Chondrocyte (in vitro differentiated cells): Measurements from ENCODE around the gene SMARCAL1. TPM values are rescaled to one million over a fixed set of nuclear protein-coding genes. Genes with fewer than 3 reads are reported as not detected.

Source experiments
- DNase-seq: peaks from one replicate; pipeline ENCODE4 v3.0.0; 2021; ENCODE audit warnings: mixed read lengths, low spot score
- H3K27ac Mint-ChIP-seq: one replicate; pipeline ENCODE4 v1.8.0; 2021; ENCODE audit warnings: mild to moderate bottlenecking, moderate library complexity, mixed read lengths; ENCODE audit not compliant: unreplicated experiment
- H3K27me3 Mint-ChIP-seq: 2 replicates; pipeline ENCODE4 v1.8.0; 2021; ENCODE audit warnings: low read depth, mixed read lengths
- H3K36me3 Mint-ChIP-seq: 2 replicates; pipeline ENCODE4 v1.8.0; 2021; ENCODE audit warnings: low read depth, mixed read lengths
- H3K4me1 Mint-ChIP-seq: 2 replicates; pipeline ENCODE4 v1.8.0; 2021; ENCODE audit warnings: low read depth, mild to moderate bottlenecking, mixed read lengths
- H3K4me3 Mint-ChIP-seq: one replicate; pipeline ENCODE4 v1.8.0; 2021; ENCODE audit warnings: mild to moderate bottlenecking, moderate library complexity, mixed read lengths; ENCODE audit not compliant: unreplicated experiment
- H3K9me3 Mint-ChIP-seq: 2 replicates; pipeline ENCODE4 v1.8.0; 2021; ENCODE audit warnings: low read depth, mixed read lengths
- CTCF ChIP-seq: fragments of 200-600 bp; sonication (generic); IDR thresholded peaks from 2 replicates; pipeline ENCODE4 v1.5.0; 2021; ENCODE audit warnings: antibody characterized with exemption, mild to moderate bottlenecking, moderate library complexity
- total RNA-seq: library from RNA; stranded (reverse); gene quantifications from 3 replicates; pipeline ENCODE4 v1.2.1, GENCODE V29; 2021

Gene SMARCAL1
- total RNA-seq, 1 donor from 2014 or later = 26.3 TPM

GRCh38 chr2:216478151-216478550 lies 65.9 kb downstream of the SMARCAL1 start:
- no peaks in the 10 kb centered on the region for H3K9me3 Mint-ChIP-seq
- no peaks in the 10 kb centered on the region for H3K4me1 Mint-ChIP-seq
- no peak for TF ChIP-seq CTCF
- peaks cover 31% of the 10 kb centered on the region for H3K36me3 Mint-ChIP-seq
- H3K27ac Mint-ChIP-seq = no peak overlapping the region
- no peak overlapping the region for H3K4me3 Mint-ChIP-seq
- DNase-seq = no peak
- no peaks in the 10 kb centered on the region for H3K27me3 Mint-ChIP-seq

DNA sequence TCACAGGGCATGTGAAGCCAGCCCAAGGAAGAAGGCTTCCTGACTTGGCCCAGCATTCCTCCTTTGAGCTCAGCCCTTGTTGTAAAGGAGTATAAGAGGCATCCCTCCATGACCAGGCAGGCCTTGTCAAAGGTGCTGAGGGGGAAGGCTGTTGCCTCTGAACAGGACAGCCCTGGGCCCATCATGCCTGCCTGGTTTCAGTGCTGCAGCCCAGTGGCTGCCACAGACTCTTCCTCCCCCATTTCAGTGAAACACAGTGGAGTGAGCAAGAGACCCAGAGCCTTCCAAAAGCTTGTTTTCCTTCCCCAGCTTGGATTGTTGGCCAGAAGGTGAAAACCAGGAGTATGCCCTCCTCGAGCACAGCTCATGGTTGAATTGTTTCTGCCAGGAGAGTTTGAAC lies 66.5 kb downstream of the SMARCAL1 start:
- Mint-ChIP-seq H3K4me3 (no peak overlapping the region), H3K27ac (no peak overlapping the region), H3K4me1 (no peaks in the 10 kb centered on the region), H3K36me3 (peaks cover 29% of the 10 kb centered on the region), H3K9me3 (no peaks in the 10 kb centered on the region), H3K27me3 (no peaks in the 10 kb centered on the region)
- TF ChIP-seq CTCF = no peak
- no peak for DNase-seq

- Mint-ChIP-seq H3K9me3 (no peaks in the 10 kb centered on the region), H3K36me3 (peaks cover 29% of the 10 kb centered on the region), H3K27ac (no peak overlapping the region), H3K4me3 (no peak overlapping the region), H3K27me3 (no peaks in the 10 kb centered on the region), H3K4me1 (no peaks in the 10 kb centered on the region)
- no peak for DNase-seq
- no peak for TF ChIP-seq CTCF
These were observed 67.9 kb downstream of the SMARCAL1 start for GRCh38 chr2:216480221-216480620.

DNA sequence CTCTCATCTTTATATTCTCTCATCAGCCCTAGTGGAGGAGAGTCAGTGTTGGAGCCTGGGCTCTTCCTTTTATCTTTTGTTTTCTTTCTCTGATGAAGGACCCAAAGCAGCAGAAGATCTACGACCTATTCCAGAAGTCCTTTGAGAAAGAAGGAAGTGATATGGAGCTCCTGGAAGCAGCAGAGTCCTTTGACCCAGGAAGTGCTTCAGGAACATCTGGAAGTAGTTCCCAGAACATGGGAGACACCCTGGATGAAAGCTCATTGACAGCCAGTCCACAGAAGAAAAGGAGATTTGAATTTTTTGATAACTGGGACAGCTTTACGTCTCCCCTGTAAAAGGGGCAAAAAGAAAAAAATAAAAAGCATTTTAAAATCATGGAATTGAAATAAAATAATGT lies 70.4 kb downstream of the SMARCAL1 start:
- no peak for DNase-seq
- Mint-ChIP-seq H3K27ac (no peak overlapping the region), H3K4me3 (no peak overlapping the region), H3K9me3 (no peaks in the 10 kb centered on the region), H3K27me3 (no peaks in the 10 kb centered on the region), H3K4me1 (no peaks in the 10 kb centered on the region), H3K36me3 (peaks cover 25% of the 10 kb centered on the region)
- no peak for TF ChIP-seq CTCF

GRCh38 chr2:216485237-216485636 lies 73.0 kb downstream of the SMARCAL1 start:
- Mint-ChIP-seq H3K27me3 (no peaks in the 10 kb centered on the region), H3K9me3 (no peaks in the 10 kb centered on the region), H3K4me3 (no peak overlapping the region), H3K4me1 (peaks cover 5% of the 10 kb centered on the region), H3K36me3 (peaks cover 16% of the 10 kb centered on the region), H3K27ac (no peak overlapping the region)
- TF ChIP-seq CTCF = no peak
- DNase-seq = no peak
